Umbilical cord (tissue), 2 donors: ENCODE data around the gene KIF25. TPM values are rescaled to one million over a fixed set of nuclear protein-coding genes. Genes with fewer than 3 reads are reported as not detected.

Experiments used
- DNase-seq: peaks from one replicate; pipeline ENCODE4 v3.0.0-alpha.2; 2015; ENCODE audit warnings: low spot score
- total RNA-seq: library from RNA; depleted of rRNA; stranded (reverse); fragments of >200 nt; gene quantifications from one replicate; pipeline ENCODE4 v1.2.3, GENCODE V29; 2014; ENCODE audit warnings: low replicate concordance; ENCODE audit not compliant: insufficient read depth

KIF25 gene
- total RNA-seq, 1 donor from 2014 or later, result not detected

DNA sequence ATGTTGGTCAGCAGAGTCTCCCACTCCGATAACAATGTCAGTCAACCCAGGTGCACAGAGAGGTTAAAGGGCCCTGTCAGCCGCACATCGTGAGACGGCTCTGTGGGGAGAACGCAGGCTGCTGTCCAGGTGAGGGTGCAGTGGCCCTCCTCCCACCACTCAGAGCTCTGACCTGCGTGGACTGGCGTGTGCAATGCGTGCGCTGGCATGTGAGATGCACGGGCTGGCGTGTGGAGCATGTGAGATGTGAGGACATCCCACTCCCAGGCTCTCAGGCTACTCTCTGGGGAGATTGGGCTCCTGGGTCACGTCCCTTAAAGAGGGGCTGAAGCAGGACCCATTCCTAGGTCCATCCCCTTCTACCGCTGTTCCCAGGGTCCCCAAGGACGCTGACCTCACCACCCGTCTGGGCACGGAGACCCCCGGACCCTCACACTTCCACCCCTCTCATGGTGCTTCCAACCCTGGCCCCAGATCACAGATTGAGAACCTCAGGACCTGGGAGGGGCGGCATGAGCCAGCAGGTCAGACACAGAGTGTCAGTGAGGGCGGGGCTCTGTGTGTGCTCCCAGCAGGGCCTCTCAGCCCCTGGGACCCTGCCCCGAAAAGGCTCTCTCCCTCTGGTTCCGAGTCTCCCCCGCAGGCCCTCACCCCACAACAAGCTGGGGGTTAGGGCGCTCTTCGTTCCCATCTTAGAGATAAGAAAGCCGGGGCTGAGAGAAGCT lies 90.1 kb downstream of the KIF25 start:
- DNase-seq, result no peak

GRCh38 chr6:168088161-168089053 lies 90.9 kb downstream of the KIF25 start:
- peak; percentile 96 for DNase-seq

DNA sequence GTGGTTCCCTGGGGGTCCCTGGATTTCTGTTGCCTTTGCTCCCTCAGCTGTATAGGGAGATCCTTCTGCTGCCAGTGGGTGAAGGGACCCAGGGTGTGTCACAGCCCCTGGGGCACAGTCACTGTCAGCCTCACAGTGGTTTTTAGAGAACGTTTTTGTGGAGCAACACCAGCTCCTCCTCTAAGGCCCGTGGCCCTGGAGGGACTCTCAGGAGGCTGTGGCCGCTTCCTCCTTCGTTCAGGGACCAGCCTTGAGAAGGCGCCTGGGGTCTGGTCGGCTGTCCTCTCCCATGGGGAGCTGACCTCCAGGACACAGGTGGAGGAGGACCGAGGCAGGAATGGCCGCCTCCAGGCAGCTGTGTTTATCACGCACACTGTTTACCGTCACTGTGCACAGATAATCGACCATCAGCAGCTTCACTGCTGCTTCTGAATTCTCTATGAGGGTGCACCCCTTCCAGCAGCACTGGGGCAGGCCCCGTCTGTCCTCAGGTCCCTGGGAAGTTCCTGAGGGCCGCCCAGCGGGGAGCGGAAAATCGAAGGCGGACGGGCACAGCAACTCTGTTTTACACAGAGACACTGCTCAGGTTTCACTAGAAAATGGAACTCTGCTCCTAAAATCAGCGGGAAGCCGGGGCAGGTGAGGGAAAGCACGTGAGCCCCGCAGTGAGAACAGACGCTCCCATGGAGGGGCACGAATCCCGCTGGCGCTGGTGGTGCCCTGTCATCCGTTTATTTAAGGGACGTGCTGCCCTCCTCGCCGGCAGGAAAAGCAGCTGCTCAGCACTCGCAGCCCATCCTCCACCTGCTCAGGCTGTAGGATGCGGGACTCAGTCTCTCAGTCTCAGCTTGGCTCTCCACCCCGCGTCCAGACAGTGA lies 92.0 kb downstream of the KIF25 start:
- no peak for DNase-seq

GRCh38 chr6:168090064-168090690 lies 92.7 kb downstream of the KIF25 start:
- no peak for DNase-seq

GRCh38 chr6:168090706-168091105 lies 93.2 kb downstream of the KIF25 start:
- DNase-seq, result no peak

GRCh38 chr6:168091381-168092264 lies 94.2 kb downstream of the KIF25 start:
- no peak for DNase-seq

- DNase-seq, result no peak
Observed at GRCh38 chr6:168092541-168092940, 95.1 kb downstream of the KIF25 start.

GRCh38 chr6:168093071-168093505 lies 95.6 kb downstream of the KIF25 start:
- DNase-seq, result no peak

GRCh38 chr6:168093634-168094033 lies 96.2 kb downstream of the KIF25 start:
- no peak for DNase-seq

Other genes with a start within 250 kb of the KIF25 start
- 60.7 TPM for gene AFDN, start 170.8 kb upstream of the KIF25 start, total RNA-seq
- 1.7 TPM for gene FRMD1, start 81.5 kb downstream of the KIF25 start, total RNA-seq